Gastroesophageal sphincter (tissue), 3 donors: ENCODE results near the gene GALNT9.

Source experiments
- CTCF ChIP-seq, 4 experiments: fragments of 200-600 bp in 2 of 4; fragments of 450-650 bp in 2 of 4; sonication (generic) in 1 of 4; IDR thresholded peaks; one replicate each; pipeline ENCODE4 v1.5.1; 2017 to 2019; ENCODE audit warnings: antibody characterized with exemption in 4 of 4, mild to moderate bottlenecking in 2 of 4, moderate library complexity in 2 of 4
- EP300 ChIP-seq: sonication (generic); formaldehyde crosslinking; IDR thresholded peaks from one replicate; pipeline ENCODE4 v1.6.1; 2017; ENCODE audit warnings: antibody characterized with exemption, mild to moderate bottlenecking
- POLR2A ChIP-seq, 2 donors: fragments of 450-650 bp; IDR thresholded peaks; one replicate each; pipeline ENCODE4 v1.6.1; 2017; ENCODE audit warnings: antibody characterized with exemption in 2 of 2, mild to moderate bottlenecking in 2 of 2, moderate library complexity in 1 of 2
- POLR2AphosphoS5 ChIP-seq: sonication (generic); formaldehyde crosslinking; IDR thresholded peaks from one replicate; pipeline ENCODE4 v1.6.1; 2017; ENCODE audit warnings: antibody characterized with exemption

GRCh38 chr12:132245521-132246101 is 83.8 kb downstream of the GALNT9 start:
- TF ChIP-seq CTCF (IDR thresholded peaks at IDR 0.05) (no peak), POLR2A (IDR thresholded peaks at IDR 0.05) (no peak), EP300 (no peak), POLR2AphosphoS5 (no peak)
